HCT116 (cell line): ENCODE data around the gene OSBPL10. TPM values are rescaled to one million over a fixed set of nuclear protein-coding genes. Genes with fewer than 3 reads are reported as not detected.

Experiments used
- ATAC-seq: fragments of 200-7000 bp; cut with Tn5 transposase; 2 replicates; pipeline ENCODE4 v1.9.1; 2020; ENCODE audit warnings: mild to moderate bottlenecking, moderate library complexity
- BruUV-seq: library from RNA; stranded (reverse); fragments of 400-500 nt; replicated peaks from 2 replicates; lab custom pipeline; 2021; lab: Mats Ljungman, UMichigan
- CTCF ChIA-PET: fragments of 300-600 bp; sonication (Branson Sonifier 250); formaldehyde crosslinking; loops from one replicate; lab custom pipeline; 2021; ENCODE audit warnings: antibody characterized with exemption; lab: Charles Lee
- POLR2A ChIA-PET: fragments of 300-600, 350-600 bp; sonication (Branson Sonifier 250); formaldehyde crosslinking; loops from one replicate; lab custom pipeline; 2021; ENCODE audit warnings: antibody characterized with exemption; lab: Charles Lee
- RAD21 ChIA-PET, 2 experiments: fragments of 300-600 bp; sonication (Branson Sonifier 250); formaldehyde crosslinking; loops; one replicate each; lab custom pipeline; 2023; ENCODE audit warnings: low total read pairs in 2 of 2; ENCODE audit not compliant: uncharacterized antibody in 2 of 2, unreplicated experiment in 2 of 2, low non-redundant PET in 1 of 2; lab: Charles Lee
- DNase-seq: peaks from one replicate; pipeline ENCODE4 v3.0.0-alpha.2; 2010; ENCODE audit warnings: low read depth, low spot score
- H2AFZ ChIP-seq: fragments of 200-600 bp; shearing (Covaris generic), sonication (generic); 2 replicates; pipeline ENCODE4 v1.6.1; 2017; ENCODE audit warnings: low read depth, mixed run types, mixed read lengths, antibody characterized with exemption, low read length; ENCODE audit not compliant: poor library complexity, severe bottlenecking
- H3K27ac ChIP-seq: 2 replicates; pipeline ENCODE4 v1.5.1; 2012; ENCODE audit warnings: low read depth, low read length
- H3K27me3 ChIP-seq: fragments of 200-600 bp; sonication (generic); 2 replicates; pipeline ENCODE4 v1.6.1; 2016; ENCODE audit warnings: mixed run types, low read length, mixed read lengths; ENCODE audit not compliant: insufficient read depth
- H3K36me3 ChIP-seq, 2 experiments: fragments of 200-500 bp in 1 of 2; fragments of 200-600 bp in 1 of 2; sonication (Bioruptor generic) in 1 of 2; sonication (generic) in 1 of 2; 2 replicates each; pipeline versions ENCODE4 v1.5.1 to v1.6.1; 2014 to 2016; ENCODE audit warnings: low read length in 2 of 2, inconsistent platforms in 1 of 2, mixed read lengths in 1 of 2, mixed run types in 1 of 2; ENCODE audit not compliant: insufficient read depth in 2 of 2, control insufficient read depth in 1 of 2
- H3K4me1 ChIP-seq, 2 experiments: fragments of 200-600 bp in 1 of 2; sonication (generic) in 1 of 2; 2 replicates each; pipeline versions ENCODE4 v1.5.1 to v1.6.1; 2012 to 2017; ENCODE audit warnings: low read length in 2 of 2, inconsistent platforms in 1 of 2, mild to moderate bottlenecking in 1 of 2, mixed read lengths in 1 of 2, mixed run types in 1 of 2, moderate library complexity in 1 of 2; ENCODE audit not compliant: insufficient read depth in 2 of 2, control insufficient read depth in 1 of 2
- H3K4me2 ChIP-seq: fragments of 200-600 bp; sonication (generic); 2 replicates; pipeline ENCODE4 v1.6.1; 2017; ENCODE audit warnings: mixed run types, low read length, mixed read lengths
- H3K4me3 ChIP-seq, 2 experiments: fragments of 200-600 bp in 1 of 2; sonication (generic) in 1 of 2; replicated peaks in 1 of 2; 2 replicates each; pipeline ENCODE4 v1.5.1; 2011 to 2016; ENCODE audit warnings: low read length in 2 of 2, control low read depth in 1 of 2, low read depth in 1 of 2, mild to moderate bottlenecking in 1 of 2, mixed read lengths in 1 of 2, mixed run types in 1 of 2
- H3K79me2 ChIP-seq: fragments of 200-600 bp; sonication (generic); 2 replicates; pipeline ENCODE4 v1.6.1; 2017; ENCODE audit warnings: mild to moderate bottlenecking, mixed run types, low read length, moderate library complexity, mixed read lengths; ENCODE audit not compliant: insufficient read depth
- H3K9ac ChIP-seq: fragments of 200-600 bp; sonication (generic); 2 replicates; pipeline ENCODE4 v1.6.1; 2016; ENCODE audit warnings: low read length, mixed read lengths
- H3K9me2 ChIP-seq: fragments of 200-600 bp; sonication (generic), shearing (Covaris generic); 2 replicates; pipeline ENCODE4 v1.6.1; 2017; ENCODE audit warnings: mixed run types, mild to moderate bottlenecking, moderate library complexity; ENCODE audit not compliant: insufficient read depth
- H3K9me3 ChIP-seq, 2 experiments: fragments of 200-500 bp in 1 of 2; fragments of 200-600 bp in 1 of 2; sonication (Bioruptor generic) in 1 of 2; sonication (generic) in 1 of 2; 2 replicates each; pipeline ENCODE4 v1.6.1; 2014 to 2017; ENCODE audit warnings: low read length in 2 of 2, mixed read lengths in 2 of 2, inconsistent platforms in 1 of 2, low read depth in 1 of 2, mild to moderate bottlenecking in 1 of 2, mixed run types in 1 of 2, moderate library complexity in 1 of 2; ENCODE audit not compliant: control insufficient read depth in 1 of 2, insufficient read depth in 1 of 2
- H4K20me1 ChIP-seq: fragments of 200-600 bp; sonication (generic), shearing (Covaris generic); 2 replicates; pipeline ENCODE4 v1.6.1; 2017; ENCODE audit warnings: mixed run types, mild to moderate bottlenecking, moderate library complexity; ENCODE audit not compliant: insufficient read depth
- CBX3 ChIP-seq: IDR thresholded peaks from 2 replicates; pipeline ENCODE4 v1.6.1; 2012; ENCODE audit warnings: low read depth
- EGR1 ChIP-seq: IDR thresholded peaks from 2 replicates; pipeline ENCODE4 v1.6.1; 2012; ENCODE audit warnings: low read depth
- ELF1 ChIP-seq: IDR thresholded peaks from 2 replicates; pipeline ENCODE4 v1.6.1; 2012; ENCODE audit warnings: low read depth, borderline replicate concordance
- EZH2 ChIP-seq: fragments of 200-600 bp; sonication (generic); IDR thresholded peaks from 2 replicates; pipeline ENCODE4 v1.6.1; 2017; ENCODE audit warnings: antibody characterized with exemption, mixed run types
- EZH2phosphoT487 ChIP-seq: fragments of 200-600 bp; IDR thresholded peaks from 2 replicates; pipeline ENCODE4 v1.6.1; 2018; ENCODE audit warnings: antibody characterized with exemption, borderline replicate concordance
- JUND ChIP-seq: IDR thresholded peaks from 2 replicates; pipeline ENCODE4 v1.6.1; 2012
- RAD21 ChIP-seq: IDR thresholded peaks from 2 replicates; pipeline ENCODE4 v1.6.1; 2012; ENCODE audit warnings: low read depth, mild to moderate bottlenecking
- TCF7L2 ChIP-seq: IDR thresholded peaks from 2 replicates; pipeline ENCODE4 v1.7.0; 2011; ENCODE audit warnings: borderline replicate concordance, inconsistent platforms; ENCODE audit not compliant: insufficient read depth, insufficient read length; ENCODE audit errors: extremely low read depth
- ZNF274 ChIP-seq: fragments of 200-500 bp; sonication (Bioruptor generic); IDR thresholded peaks from 2 replicates; pipeline ENCODE4 v1.6.1; 2014; ENCODE audit warnings: mild to moderate bottlenecking, low read depth, low read length, inconsistent platforms
- intact Hi-C: fragments of 100-400 bp; cut with micrococcal nuclease; formaldehyde crosslinking; loops from 2 replicates; pipeline ENCODE4 v1.10.0; 2022
- total RNA-seq: library from RNA; stranded (reverse); gene quantifications from one replicate; pipeline ENCODE4 v1.2.1, GENCODE V29; 2021; ENCODE audit not compliant: unreplicated experiment
- TF ChIP-seq, protein P1 (sequence below): IDR thresholded peaks from 2 replicates; pipeline ENCODE4 v1.6.1; 2012; ENCODE audit warnings: low read depth
- TF ChIP-seq, protein P2 (sequence below), 3 experiments: fragments of 200-600 bp in 1 of 3; sonication (generic) in 1 of 3; IDR thresholded peaks in 2 of 3; conservative IDR thresholded peaks in 1 of 3; 2 replicates each; pipeline ENCODE4 v1.5.1; 2012 to 2017; ENCODE audit warnings: low read depth in 2 of 3, low read length in 2 of 3, antibody characterized with exemption in 1 of 3, borderline replicate concordance in 1 of 3, control low read depth in 1 of 3, mild to moderate bottlenecking in 1 of 3, mixed read lengths in 1 of 3, mixed run types in 1 of 3, moderate library complexity in 1 of 3; ENCODE audit not compliant: insufficient read depth in 1 of 3
- TF ChIP-seq, protein P3 (sequence below): IDR thresholded peaks from 2 replicates; pipeline ENCODE4 v1.6.1; 2012
- TF ChIP-seq, protein P4 (sequence below): IDR thresholded peaks from 2 replicates; pipeline ENCODE4 v1.6.1; 2012
- TF ChIP-seq, protein P5 (sequence below): IDR thresholded peaks from 2 replicates; pipeline ENCODE4 v1.6.1; 2011; ENCODE audit warnings: mild to moderate bottlenecking, low read length, moderate library complexity; ENCODE audit not compliant: insufficient replicate concordance; ENCODE audit errors: extremely low read depth

Gene OSBPL10
- total RNA-seq, 1 experiment from 2014 or later: 25.8 TPM

DNA sequence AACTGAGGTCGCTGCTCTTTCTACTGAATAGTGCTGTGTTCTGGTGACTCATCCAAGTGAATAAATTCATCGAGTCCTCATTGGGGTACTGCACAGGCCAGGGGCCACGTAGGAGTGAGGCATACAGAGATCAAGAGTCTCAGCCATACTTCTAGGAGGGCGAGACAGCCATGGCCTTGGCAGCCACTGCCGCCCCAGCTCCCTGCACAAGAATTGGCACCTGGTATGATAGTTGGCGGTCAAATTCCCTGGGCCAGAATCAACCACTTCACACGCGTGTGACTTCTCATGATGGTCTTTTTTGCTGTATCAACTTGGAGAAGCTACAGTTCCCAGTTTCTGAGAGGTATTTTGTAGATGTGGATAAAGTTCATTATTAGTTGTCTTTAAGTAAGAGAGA lies 161.6 kb downstream of the OSBPL10 start:
- Histone ChIP-seq H3K27ac (no peak overlapping the region), H3K27me3 (no peaks in the 10 kb centered on the region), H3K36me3 (no peaks in the 10 kb centered on the region), H3K79me2 (no peaks in the 10 kb centered on the region), H3K4me2 (no peak overlapping the region), H3K9me3 (no peaks in the 10 kb centered on the region), H3K9ac (no peak overlapping the region), H3K9me2 (no peaks in the 10 kb centered on the region), H2AFZ (no peak overlapping the region), H3K4me3 (no peak overlapping the region), H4K20me1 (no peaks in the 10 kb centered on the region), H3K4me1 (no peaks in the 10 kb centered on the region)
- no peak for ATAC-seq
- no TSS peak for BruUV-seq
- CTCF ChIA-PET: no interaction called here
- RAD21 ChIA-PET: no interaction called here
- intact Hi-C loops: no loop called here
- DNase-seq: no peak
- TF ChIP-seq, protein P1, sequence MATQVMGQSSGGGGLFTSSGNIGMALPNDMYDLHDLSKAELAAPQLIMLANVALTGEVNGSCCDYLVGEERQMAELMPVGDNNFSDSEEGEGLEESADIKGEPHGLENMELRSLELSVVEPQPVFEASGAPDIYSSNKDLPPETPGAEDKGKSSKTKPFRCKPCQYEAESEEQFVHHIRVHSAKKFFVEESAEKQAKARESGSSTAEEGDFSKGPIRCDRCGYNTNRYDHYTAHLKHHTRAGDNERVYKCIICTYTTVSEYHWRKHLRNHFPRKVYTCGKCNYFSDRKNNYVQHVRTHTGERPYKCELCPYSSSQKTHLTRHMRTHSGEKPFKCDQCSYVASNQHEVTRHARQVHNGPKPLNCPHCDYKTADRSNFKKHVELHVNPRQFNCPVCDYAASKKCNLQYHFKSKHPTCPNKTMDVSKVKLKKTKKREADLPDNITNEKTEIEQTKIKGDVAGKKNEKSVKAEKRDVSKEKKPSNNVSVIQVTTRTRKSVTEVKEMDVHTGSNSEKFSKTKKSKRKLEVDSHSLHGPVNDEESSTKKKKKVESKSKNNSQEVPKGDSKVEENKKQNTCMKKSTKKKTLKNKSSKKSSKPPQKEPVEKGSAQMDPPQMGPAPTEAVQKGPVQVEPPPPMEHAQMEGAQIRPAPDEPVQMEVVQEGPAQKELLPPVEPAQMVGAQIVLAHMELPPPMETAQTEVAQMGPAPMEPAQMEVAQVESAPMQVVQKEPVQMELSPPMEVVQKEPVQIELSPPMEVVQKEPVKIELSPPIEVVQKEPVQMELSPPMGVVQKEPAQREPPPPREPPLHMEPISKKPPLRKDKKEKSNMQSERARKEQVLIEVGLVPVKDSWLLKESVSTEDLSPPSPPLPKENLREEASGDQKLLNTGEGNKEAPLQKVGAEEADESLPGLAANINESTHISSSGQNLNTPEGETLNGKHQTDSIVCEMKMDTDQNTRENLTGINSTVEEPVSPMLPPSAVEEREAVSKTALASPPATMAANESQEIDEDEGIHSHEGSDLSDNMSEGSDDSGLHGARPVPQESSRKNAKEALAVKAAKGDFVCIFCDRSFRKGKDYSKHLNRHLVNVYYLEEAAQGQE: no peak
- TF ChIP-seq, protein P2, sequence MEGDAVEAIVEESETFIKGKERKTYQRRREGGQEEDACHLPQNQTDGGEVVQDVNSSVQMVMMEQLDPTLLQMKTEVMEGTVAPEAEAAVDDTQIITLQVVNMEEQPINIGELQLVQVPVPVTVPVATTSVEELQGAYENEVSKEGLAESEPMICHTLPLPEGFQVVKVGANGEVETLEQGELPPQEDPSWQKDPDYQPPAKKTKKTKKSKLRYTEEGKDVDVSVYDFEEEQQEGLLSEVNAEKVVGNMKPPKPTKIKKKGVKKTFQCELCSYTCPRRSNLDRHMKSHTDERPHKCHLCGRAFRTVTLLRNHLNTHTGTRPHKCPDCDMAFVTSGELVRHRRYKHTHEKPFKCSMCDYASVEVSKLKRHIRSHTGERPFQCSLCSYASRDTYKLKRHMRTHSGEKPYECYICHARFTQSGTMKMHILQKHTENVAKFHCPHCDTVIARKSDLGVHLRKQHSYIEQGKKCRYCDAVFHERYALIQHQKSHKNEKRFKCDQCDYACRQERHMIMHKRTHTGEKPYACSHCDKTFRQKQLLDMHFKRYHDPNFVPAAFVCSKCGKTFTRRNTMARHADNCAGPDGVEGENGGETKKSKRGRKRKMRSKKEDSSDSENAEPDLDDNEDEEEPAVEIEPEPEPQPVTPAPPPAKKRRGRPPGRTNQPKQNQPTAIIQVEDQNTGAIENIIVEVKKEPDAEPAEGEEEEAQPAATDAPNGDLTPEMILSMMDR (IDR thresholded peaks at IDR 0.05 in 2 of 3, conservative IDR thresholded peaks at IDR 0.05 in 1 of 3; ENCODE audit: borderline replicate concordance in 1 of 3, insufficient read depth in 1 of 3, low read depth in 2 of 3, low read length in 2 of 3): no peak
- TF ChIP-seq EZH2 (no peak), ZNF274 (no peak), EZH2phosphoT487 (no peak), EGR1 (no peak), TCF7L2 (no peak), CBX3 (no peak), ELF1 (no peak), JUND (no peak), RAD21 (no peak)
- TF ChIP-seq, protein P3, sequence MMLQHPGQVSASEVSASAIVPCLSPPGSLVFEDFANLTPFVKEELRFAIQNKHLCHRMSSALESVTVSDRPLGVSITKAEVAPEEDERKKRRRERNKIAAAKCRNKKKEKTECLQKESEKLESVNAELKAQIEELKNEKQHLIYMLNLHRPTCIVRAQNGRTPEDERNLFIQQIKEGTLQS: no peak
- TF ChIP-seq, protein P4, sequence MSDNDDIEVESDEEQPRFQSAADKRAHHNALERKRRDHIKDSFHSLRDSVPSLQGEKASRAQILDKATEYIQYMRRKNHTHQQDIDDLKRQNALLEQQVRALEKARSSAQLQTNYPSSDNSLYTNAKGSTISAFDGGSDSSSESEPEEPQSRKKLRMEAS: no peak
- TF ChIP-seq, protein P5, sequence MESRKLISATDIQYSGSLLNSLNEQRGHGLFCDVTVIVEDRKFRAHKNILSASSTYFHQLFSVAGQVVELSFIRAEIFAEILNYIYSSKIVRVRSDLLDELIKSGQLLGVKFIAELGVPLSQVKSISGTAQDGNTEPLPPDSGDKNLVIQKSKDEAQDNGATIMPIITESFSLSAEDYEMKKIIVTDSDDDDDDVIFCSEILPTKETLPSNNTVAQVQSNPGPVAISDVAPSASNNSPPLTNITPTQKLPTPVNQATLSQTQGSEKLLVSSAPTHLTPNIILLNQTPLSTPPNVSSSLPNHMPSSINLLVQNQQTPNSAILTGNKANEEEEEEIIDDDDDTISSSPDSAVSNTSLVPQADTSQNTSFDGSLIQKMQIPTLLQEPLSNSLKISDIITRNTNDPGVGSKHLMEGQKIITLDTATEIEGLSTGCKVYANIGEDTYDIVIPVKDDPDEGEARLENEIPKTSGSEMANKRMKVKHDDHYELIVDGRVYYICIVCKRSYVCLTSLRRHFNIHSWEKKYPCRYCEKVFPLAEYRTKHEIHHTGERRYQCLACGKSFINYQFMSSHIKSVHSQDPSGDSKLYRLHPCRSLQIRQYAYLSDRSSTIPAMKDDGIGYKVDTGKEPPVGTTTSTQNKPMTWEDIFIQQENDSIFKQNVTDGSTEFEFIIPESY: no peak
- POLR2A ChIA-PET: no interaction called here
